Activated T-cell treated with anti-CD3 and anti-CD28 coated beads, Interleukin-2, amount 50 U/mL, for 48 hours (primary cell): Measurements from ENCODE around the gene SCN4A.
A peak's percentile ranks its signal among the peaks of the same experiment; 100 is the strongest.

Source experiments
- DNase-seq, 2 experiments: peaks; one replicate each; pipeline ENCODE4 v3.0.0-alpha.2; 2020

The SCN4A gene

GRCh38 chr17:63954402-63955063 lies 18.2 kb downstream of the SCN4A start:
- peak; percentile 50 to 51 for DNase-seq

DNA sequence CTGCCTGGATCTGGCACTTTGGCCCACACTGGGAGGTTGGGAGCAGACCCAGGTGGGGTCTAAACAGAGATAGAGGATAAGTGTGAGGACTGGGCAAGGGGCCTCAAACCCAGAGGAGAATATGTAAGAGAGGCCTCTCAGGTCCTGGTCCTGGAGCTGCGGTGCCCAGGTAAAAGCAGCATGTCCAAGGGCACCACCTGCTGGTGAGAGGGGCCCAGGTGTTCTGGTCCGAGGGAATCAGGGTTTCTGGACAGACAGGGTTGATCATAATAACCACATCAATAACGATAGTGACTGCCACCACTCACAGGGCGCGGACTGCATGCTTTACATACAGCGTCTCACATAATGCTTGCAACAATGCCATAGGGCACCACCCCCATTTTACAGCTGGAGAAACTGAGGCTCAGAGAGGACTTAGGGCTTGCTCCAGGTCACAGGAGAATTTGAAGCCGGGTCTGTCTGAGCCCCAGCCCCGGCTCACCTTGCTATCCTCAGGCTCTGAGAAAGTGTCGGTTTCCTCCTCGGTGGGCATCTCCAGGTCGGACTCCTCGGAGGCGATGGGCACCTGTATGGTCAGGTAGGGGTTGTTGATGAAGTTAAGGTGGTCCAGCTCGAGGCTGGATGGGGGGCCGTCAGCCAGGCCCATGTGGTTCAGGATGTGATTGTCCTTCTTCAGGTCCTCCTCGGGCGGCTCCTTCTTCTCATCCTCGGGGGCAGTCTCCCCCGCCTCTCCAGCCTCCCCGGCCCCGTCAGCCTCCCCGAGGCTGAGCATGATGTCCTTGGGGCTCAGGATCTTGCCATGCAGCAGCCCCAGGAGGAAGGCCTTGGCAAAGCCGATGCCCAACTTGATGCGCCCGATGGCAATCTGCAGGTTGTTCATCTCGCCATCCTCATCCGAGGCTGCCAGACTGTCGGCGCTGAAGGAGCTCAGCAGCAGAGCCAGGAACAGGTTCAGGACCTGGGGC lies 21.5 kb downstream of the SCN4A start:
- DNase-seq = peak; percentile 50 to 56

- DNase-seq = no peak
Measured at GRCh38 chr17:63949576-63950250, 23.0 kb downstream of the SCN4A start.

DNA sequence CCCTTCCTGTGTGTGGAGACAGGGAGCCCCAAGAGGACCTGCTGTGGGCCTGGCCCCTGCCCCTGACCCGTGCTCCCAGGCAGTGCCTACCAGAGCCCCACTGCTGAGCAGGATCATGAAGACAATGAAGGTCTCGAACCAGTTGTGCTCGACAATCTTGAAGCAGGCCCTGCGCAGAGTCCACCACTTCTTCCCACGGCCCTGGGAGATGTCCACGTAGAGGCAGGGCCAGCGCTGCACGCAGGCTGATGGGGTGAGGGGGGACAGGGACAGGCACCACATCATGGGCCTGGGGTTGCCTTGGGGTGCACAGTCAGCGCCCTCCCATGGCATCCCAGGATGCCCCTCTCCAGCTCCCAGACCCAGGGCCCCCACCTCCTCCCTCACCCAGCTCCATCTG lies 24.2 kb downstream of the SCN4A start:
- no peak for DNase-seq

- DNase-seq = no peak
Measured at GRCh38 chr17:63947711-63948330, 24.9 kb downstream of the SCN4A start.

DNA sequence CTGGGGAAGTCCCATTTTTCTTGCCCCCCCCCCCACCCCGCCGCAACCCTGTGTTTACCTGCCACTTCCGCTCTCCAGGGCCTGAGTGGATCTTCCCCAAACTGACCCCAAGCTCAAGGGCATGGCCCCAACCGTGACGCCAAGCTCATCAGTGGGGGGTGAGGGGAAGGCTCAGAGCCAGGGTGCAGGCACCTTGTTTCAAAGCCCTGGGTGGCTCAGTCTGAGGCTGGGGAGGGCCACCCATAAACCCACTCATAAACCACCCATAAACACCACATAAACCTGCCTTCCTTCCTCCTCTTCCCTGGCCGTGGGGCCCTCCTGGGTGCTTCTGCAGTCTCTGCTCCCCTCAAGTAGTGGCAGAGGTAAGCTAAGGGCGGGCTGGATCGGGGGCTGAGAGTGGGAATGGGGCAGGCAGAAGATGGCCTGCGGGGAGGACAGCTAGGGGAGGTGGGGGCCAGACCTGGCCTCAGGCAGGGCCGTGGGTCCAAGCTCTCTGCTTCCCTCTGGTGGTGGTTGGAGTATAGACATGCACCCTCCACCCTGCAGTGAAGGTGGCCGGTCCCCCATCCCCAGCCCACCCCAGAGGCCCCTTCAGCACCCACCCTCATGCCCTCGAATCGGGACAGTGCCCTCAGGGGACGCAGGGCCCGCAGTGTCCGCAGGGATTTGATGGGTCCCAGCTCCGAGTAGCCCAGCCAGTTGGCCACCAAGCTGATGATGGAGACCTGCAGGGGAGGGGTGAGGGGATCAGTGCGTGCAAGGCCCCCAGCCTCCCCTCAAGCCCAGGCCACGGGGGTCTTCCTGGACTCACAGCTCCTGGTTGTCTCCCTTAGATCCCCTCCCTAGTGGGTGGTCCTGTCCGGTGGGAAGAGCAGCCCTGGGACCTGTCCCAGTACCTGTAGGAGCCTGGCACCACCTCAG lies 26.0 kb downstream of the SCN4A start:
- DNase-seq = peak; percentile 74 to 78

DNA sequence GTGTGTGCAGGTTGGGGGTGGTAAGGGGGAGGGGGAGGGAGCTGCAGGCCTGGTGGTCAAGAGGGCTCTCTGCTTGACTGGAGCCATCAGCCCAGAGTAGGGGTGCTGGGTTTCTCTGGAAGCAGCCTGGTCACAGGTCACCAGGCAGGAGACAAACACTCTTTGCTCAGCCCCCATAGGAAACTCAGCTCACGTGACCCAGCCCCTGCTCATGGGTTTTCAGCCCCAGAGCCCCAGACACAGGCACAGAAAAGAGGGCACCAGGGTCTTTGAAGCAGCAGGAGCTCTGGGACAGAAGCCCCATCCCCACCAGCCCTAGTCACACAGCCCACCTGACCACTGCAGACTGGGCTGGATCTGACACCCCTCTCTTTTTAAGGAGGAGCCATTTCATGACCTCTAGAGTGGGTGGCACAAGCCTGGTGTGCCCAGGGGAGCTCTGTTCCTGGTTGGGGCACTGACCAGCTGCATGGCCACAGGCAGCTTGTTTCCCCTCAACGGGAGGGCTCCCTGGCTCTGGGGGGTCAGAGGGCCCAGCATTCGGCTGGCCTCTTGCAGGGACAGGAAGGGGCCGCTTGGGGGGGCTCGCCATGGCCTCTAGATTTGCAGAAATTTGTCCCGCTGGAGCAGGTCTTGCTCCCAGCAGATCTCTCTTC lies 26.8 kb downstream of the SCN4A start:
- DNase-seq = no peak

DNA sequence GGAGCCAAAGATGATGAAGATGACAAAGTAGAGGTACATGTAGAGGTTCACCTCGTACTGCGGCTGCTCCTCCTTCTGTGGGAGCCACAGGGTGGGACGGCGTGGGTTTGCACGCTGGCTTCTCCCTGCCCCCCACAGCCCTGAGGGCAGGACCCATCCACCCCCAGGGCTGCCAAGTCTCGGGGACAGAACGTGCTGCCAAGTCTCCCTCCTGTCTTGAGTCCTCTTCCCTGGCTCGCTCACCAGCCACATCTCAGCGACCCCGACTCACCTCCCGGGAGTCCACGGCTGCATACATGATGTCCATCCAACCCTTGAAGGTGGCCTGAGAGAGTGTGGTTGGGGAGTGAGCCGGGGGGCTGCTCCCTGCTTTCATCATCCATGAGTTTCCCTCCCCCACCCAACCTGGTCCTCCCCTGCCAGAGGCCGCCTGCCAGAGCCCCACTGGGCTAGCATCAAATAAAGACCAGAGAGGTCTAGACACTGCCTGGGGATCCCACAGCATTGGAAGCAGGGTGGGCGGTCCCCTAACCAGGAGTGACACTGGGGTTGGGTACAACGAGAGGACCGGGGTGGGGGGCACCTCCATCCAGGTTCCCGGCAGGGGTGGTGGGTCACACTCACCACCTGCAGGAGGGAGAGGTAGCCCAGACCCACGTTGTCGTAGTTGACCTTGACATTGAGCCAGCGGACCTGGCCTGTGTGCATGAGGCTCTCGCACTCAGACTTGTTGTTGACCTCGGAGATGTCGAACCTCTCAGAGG lies 27.8 kb downstream of the SCN4A start:
- no peak for DNase-seq

DNA sequence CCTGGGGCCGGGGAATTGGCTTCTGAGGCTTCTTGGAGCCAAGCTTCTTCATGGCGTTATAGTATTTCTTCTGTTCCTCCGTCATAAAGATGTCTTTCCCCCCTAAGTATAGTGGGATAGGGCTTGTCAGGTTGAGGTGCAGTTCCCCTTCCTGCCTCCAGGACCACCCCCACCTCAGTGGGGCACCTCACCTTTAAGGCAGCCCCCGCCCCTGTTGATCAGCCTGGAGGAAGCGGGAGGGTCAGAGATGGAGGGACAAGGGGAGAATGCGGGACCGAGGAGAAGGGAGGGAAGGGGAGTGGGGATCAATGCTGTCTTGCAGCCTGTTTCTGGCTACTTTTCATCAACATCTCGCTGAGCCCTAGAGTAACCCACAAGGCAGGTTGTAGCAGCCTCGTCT lies 29.0 kb downstream of the SCN4A start:
- no peak for DNase-seq

DNA sequence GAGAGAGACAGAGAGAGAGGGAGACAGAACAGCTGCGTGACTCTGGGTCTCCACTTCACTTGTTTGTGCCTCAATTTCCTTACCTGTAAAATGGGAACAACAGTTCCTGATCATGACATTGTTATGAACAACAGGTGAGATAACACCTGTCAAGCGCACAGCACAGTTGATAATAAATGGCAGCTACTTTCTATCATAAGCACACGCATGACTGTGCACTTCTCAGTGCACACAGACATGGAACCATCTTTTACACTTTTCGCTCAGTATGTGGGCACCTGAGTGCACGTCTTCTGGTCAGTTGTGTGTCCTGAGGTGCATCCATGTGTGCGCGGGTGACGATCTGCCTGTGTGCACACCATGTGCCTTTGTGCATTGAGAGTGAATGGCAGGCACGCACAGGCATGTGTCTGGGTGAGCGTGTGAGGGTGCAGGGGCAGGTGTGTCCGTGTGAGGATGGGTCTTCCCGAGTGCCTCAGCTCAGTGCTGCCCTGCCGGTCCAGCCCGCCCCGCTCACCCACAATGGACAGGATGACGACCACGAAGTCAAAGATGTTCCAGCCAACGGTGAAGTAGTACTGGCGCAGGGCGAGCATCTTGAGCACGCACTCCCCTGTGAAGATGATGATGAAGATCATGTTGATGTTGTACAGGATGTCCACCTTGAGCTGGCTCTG lies 30.3 kb downstream of the SCN4A start:
- no peak for DNase-seq

DNA sequence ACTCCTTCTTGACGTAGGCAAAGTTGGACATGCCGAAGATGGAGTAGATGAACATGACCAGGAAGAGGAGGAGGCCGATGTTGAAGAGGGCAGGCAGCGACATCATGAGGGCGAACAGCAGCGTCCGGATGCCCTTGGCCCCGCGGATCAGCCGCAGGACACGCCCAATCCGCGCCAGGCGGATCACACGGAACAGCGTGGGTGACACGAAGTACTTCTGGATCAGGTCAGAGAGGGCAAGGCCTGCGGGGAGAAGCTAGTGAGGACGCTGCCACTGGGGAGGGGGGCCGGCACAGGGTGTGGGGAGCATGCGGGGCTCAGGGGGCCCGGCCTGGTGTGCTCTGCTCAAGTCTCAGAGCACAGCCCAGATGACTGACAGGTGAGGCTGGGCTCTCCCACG lies 31.0 kb downstream of the SCN4A start:
- DNase-seq = no peak

- DNase-seq = no peak
Measured at GRCh38 chr17:63941162-63941561, 31.6 kb downstream of the SCN4A start.

- no peak for DNase-seq
Measured at GRCh38 chr17:63940584-63940983, 32.1 kb downstream of the SCN4A start.

- DNase-seq = no peak
Measured at GRCh38 chr17:63939884-63940283, 32.8 kb downstream of the SCN4A start.

DNA sequence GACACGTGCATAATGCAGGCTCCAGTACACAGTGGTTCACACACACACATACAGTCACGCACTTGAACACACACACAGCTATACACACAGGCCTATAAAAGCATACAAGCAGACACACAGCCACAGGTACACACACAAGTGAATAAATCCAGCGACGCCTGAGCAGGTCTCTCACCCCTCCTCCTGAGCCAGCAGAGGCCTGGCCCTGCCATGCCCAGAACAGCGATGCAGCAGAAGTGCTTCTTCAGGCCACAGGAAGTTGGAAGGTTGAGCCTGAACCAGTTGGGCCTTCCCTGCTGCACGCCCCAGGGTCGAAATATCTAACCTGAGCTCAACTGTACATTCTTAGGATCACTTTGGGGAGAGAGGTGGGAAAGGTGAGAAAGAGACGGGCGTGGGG lies 33.3 kb downstream of the SCN4A start:
- no peak for DNase-seq

DNA sequence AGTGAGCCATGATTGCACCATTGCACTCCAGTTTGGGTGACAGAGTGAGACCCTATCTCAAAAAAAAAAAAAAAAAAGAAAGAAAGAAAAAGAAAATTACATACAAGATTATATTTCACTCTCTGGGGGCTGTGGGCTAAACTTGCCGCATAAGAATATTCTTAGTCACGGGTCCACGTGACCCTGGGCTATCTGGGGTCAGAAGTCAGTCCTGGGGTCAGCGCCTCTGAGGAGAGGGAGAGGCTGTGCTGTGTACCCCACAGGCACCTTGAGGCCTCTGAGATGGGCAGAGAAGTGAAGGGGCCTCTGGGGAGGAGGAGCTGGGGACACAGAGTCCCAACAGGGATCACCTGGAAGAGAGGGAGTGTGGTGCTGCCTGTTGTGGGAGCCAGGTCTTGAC lies 34.8 kb downstream of the SCN4A start:
- no peak for DNase-seq

- no peak for DNase-seq
Measured at GRCh38 chr17:63937319-63937718, 35.4 kb downstream of the SCN4A start.

GRCh38 chr17:63934183-63935112 lies 38.3 kb downstream of the SCN4A start:
- DNase-seq = no peak

- no peak for DNase-seq
Measured at GRCh38 chr17:63933598-63933997, 39.1 kb downstream of the SCN4A start.
